Fibroblast of lung (primary cell): ENCODE data around the gene FYN. TPM values are rescaled to one million over a fixed set of nuclear protein-coding genes. Genes with fewer than 3 reads are reported as not detected.

Experiments used
- DNase-seq, 2 donors: peaks; one replicate each; pipeline versions ENCODE4 v3.0.0 to v3.0.0-alpha.2; 2010; ENCODE audit warnings: low read depth in 2 of 2
- H2AFZ ChIP-seq: 2 replicates; pipeline ENCODE4 v1.5.1; 2012; ENCODE audit warnings: low read length, control low read depth, inconsistent platforms
- H3K27ac ChIP-seq: 2 replicates; pipeline ENCODE4 v1.5.1; 2011; ENCODE audit warnings: low read length, control low read depth; ENCODE audit not compliant: insufficient read depth
- H3K27me3 ChIP-seq: 2 replicates; pipeline ENCODE4 v1.5.1; 2011; ENCODE audit warnings: mild to moderate bottlenecking, low read length; ENCODE audit not compliant: control insufficient read depth, insufficient read depth
- H3K36me3 ChIP-seq: 2 replicates; pipeline ENCODE4 v1.5.1; 2011; ENCODE audit warnings: low read length; ENCODE audit not compliant: control insufficient read depth, insufficient read depth
- H3K4me1 ChIP-seq: 2 replicates; pipeline ENCODE4 v1.5.1; 2011; ENCODE audit warnings: low read length; ENCODE audit not compliant: control insufficient read depth, insufficient read depth; ENCODE audit errors: extremely low read depth
- H3K4me2 ChIP-seq: 2 replicates; pipeline ENCODE4 v1.5.1; 2011; ENCODE audit warnings: low read length, control low read depth; ENCODE audit not compliant: insufficient read depth; ENCODE audit errors: extremely low read depth
- H3K4me3 ChIP-seq, 4 experiments: fragments of 200-600 bp in 1 of 4; sonication (generic) in 1 of 4; replicated peaks in 1 of 4; 2 replicates each; pipeline ENCODE4 v1.5.1; 2011 to 2016; ENCODE audit warnings: low read length in 4 of 4, low read depth in 3 of 4, mild to moderate bottlenecking in 3 of 4, control low read depth in 2 of 4, inconsistent platforms in 1 of 4, mixed read lengths in 1 of 4; ENCODE audit not compliant: insufficient read depth in 1 of 4; ENCODE audit errors: control extremely low read depth in 1 of 4
- H3K79me2 ChIP-seq: 2 replicates; pipeline ENCODE4 v1.5.1; 2012; ENCODE audit warnings: mild to moderate bottlenecking, low read length, inconsistent platforms; ENCODE audit not compliant: control insufficient read depth, insufficient read depth
- H3K9ac ChIP-seq: 2 replicates; pipeline ENCODE4 v1.5.1; 2011; ENCODE audit warnings: mild to moderate bottlenecking, low read length, control low read depth; ENCODE audit not compliant: insufficient read depth
- H3K9me3 ChIP-seq: 2 replicates; pipeline ENCODE4 v1.5.1; 2012; ENCODE audit warnings: low read depth, low read length; ENCODE audit not compliant: control insufficient read depth, insufficient read depth
- H4K20me1 ChIP-seq: 2 replicates; pipeline ENCODE4 v1.5.1; 2011; ENCODE audit warnings: low read length; ENCODE audit not compliant: control insufficient read depth, insufficient read depth; ENCODE audit errors: extremely low read depth
- CTCF ChIP-seq, 2 donors: IDR thresholded peaks in 1 of 2; conservative IDR thresholded peaks in 1 of 2; 1 replicate in 1 of 2; 2 replicates in 1 of 2; pipeline ENCODE4 v1.5.1; 2011 to 2012; ENCODE audit warnings: low read length in 2 of 2, control low read depth in 1 of 2, inconsistent platforms in 1 of 2, low read depth in 1 of 2, mild to moderate bottlenecking in 1 of 2
- EZH2 ChIP-seq: IDR thresholded peaks from 2 replicates; pipeline ENCODE4 v1.5.1; 2012; ENCODE audit warnings: low read length, control low read depth, mild to moderate bottlenecking; ENCODE audit errors: missing control alignments
- polyA plus RNA-seq, 2 donors: library from polyadenylated mRNA; depleted of rRNA in 1 of 2; stranded (reverse) in 1 of 2; unstranded in 1 of 2; fragments of >200 nt; gene quantifications; 2 replicates each; pipeline ENCODE4 v1.2.1, GENCODE V29; 2011 to 2012; ENCODE audit warnings: missing spikeins in 1 of 2
- total RNA-seq: library from RNA; depleted of rRNA; stranded (reverse); fragments of >200 nt; gene quantifications from 2 replicates; pipeline ENCODE4 v1.2.1, GENCODE V29; 2014

Gene FYN
- total and polyA plus RNA-seq, 2 donors (not counting 1 experiment from before 2014, with no cell fraction given), result 64.7 TPM

DNA sequence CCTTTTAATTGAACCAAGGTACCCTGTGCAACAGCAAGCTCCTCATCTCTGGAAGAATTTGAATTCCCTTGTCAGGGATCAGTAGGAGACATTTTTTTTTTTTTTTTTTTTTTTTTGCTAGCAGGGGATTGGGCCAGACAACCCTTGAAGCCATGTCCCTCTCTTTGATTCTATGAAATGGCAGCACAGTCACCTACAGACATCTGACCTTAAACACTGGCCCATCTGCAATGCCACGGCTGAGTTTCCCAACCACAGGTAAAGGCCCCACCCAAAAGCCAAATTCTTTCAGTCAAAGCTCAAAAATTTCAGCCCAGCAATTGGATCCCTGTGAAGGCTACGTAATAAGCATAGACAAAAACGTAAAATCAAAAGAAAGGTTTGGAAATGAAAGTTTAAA, 94.2 kb downstream of the FYN start:
- Histone ChIP-seq H3K4me1 (no peaks in the 10 kb centered on the region), H3K9me3 (no peaks in the 10 kb centered on the region), H4K20me1 (no peaks in the 10 kb centered on the region), H3K79me2 (no peaks in the 10 kb centered on the region), H3K27me3 (no peaks in the 10 kb centered on the region), H3K36me3 (no peaks in the 10 kb centered on the region), H2AFZ (no peak overlapping the region), H3K4me3 (no peak overlapping the region), H3K9ac (no peak overlapping the region), H3K27ac (no peak overlapping the region), H3K4me2 (no peak overlapping the region)
- TF ChIP-seq CTCF (conservative IDR thresholded peaks at IDR 0.05 in 1 of 2, IDR thresholded peaks at IDR 0.05 in 1 of 2; ENCODE audit: low read depth in 1 of 2, low read length in 2 of 2), result no peak
- no peak for TF ChIP-seq EZH2
- DNase-seq, result no peak

- H3K9ac ChIP-seq, result no peak overlapping the region
- no peaks in the 10 kb centered on the region for H3K4me1 ChIP-seq
- no peaks in the 10 kb centered on the region for H3K36me3 ChIP-seq
- H3K4me2 ChIP-seq, result no peak overlapping the region
- no peak overlapping the region for H2AFZ ChIP-seq
- no peaks in the 10 kb centered on the region for H3K79me2 ChIP-seq
- H4K20me1 ChIP-seq, result no peaks in the 10 kb centered on the region
- no peak overlapping the region for H3K4me3 ChIP-seq
- no peak for DNase-seq
- H3K27ac ChIP-seq, result no peak overlapping the region
- no peaks in the 10 kb centered on the region for H3K27me3 ChIP-seq
- H3K9me3 ChIP-seq, result no peaks in the 10 kb centered on the region
- TF ChIP-seq CTCF (conservative IDR thresholded peaks at IDR 0.05 in 1 of 2, IDR thresholded peaks at IDR 0.05 in 1 of 2; ENCODE audit: low read depth in 1 of 2, low read length in 2 of 2) (no peak), EZH2 (no peak)
Measured at GRCh38 chr6:111777357-111777756, 95.9 kb downstream of the FYN start.

- no peak overlapping the region for H3K9ac ChIP-seq
- H3K27ac ChIP-seq, result no peak overlapping the region
- DNase-seq, result peak; percentile 26 to 63
- H3K9me3 ChIP-seq, result no peaks in the 10 kb centered on the region
- TF ChIP-seq EZH2 (no peak), CTCF (conservative IDR thresholded peaks at IDR 0.05 in 1 of 2, IDR thresholded peaks at IDR 0.05 in 1 of 2; ENCODE audit: low read depth in 1 of 2, low read length in 2 of 2) (no peak)
- H3K27me3 ChIP-seq, result no peaks in the 10 kb centered on the region
- no peak overlapping the region for H2AFZ ChIP-seq
- H3K36me3 ChIP-seq, result no peaks in the 10 kb centered on the region
- H3K4me3 ChIP-seq, result no peak overlapping the region
- no peaks in the 10 kb centered on the region for H3K4me1 ChIP-seq
- no peak overlapping the region for H3K4me2 ChIP-seq
- no peaks in the 10 kb centered on the region for H3K79me2 ChIP-seq
- H4K20me1 ChIP-seq, result peaks cover 2% of the 10 kb centered on the region
Measured at GRCh38 chr6:111776236-111777221, 96.7 kb downstream of the FYN start.
